Measurements from ENCODE around the gene ASIC2.
"Not testable (repeated sequence)": the region's sequence is repeated elsewhere in the genome, so short reads cannot be mapped to it uniquely, and the experiment has no call there.

The ASIC2 gene

GRCh38 chr17:32976131-32976530 lies 317.0 kb downstream of the ASIC2 start:
- no peak overlapping the region for H3K4me3 ChIP-seq (replicated peaks; ENCODE audit: low read depth, low read length)
- no peak for TF ChIP-seq CTCF (IDR thresholded peaks at IDR 0.05; ENCODE audit: low read depth, low read length, missing control alignments)
- no peak for DNase-seq (ENCODE audit: extremely low read depth, low read depth)

- DNase-seq (ENCODE audit: extremely low read depth, low read depth) = no peak
- no peak overlapping the region for H3K4me3 ChIP-seq (replicated peaks; ENCODE audit: low read depth, low read length)
- TF ChIP-seq CTCF (IDR thresholded peaks at IDR 0.05; ENCODE audit: low read depth, low read length, missing control alignments) = no peak
Observed at GRCh38 chr17:32971171-32971570, 321.9 kb downstream of the ASIC2 start.

GRCh38 chr17:32970281-32970680 lies 322.8 kb downstream of the ASIC2 start:
- no peak for TF ChIP-seq CTCF (IDR thresholded peaks at IDR 0.05; ENCODE audit: low read depth, low read length, missing control alignments)
- DNase-seq (ENCODE audit: extremely low read depth, low read depth) = no peak
- H3K4me3 ChIP-seq (replicated peaks; ENCODE audit: low read depth, low read length) = no peak overlapping the region

- not testable (repeated sequence) for DNase-seq (ENCODE audit: extremely low read depth, low read depth); H3K4me3 ChIP-seq (replicated peaks; ENCODE audit: low read depth, low read length)
Observed at GRCh38 chr17:32969231-32969630, 323.9 kb downstream of the ASIC2 start.

GRCh38 chr17:32964541-32964940 lies 328.6 kb downstream of the ASIC2 start:
- TF ChIP-seq CTCF (IDR thresholded peaks at IDR 0.05; ENCODE audit: low read depth, low read length, missing control alignments) = no peak
- no peak overlapping the region for H3K4me3 ChIP-seq (replicated peaks; ENCODE audit: low read depth, low read length)
- DNase-seq (ENCODE audit: extremely low read depth, low read depth) = no peak
